IMR-90 (cell line): ENCODE data around the gene MR1. TPM values are rescaled to one million over a fixed set of nuclear protein-coding genes. Genes with fewer than 3 reads are reported as not detected.

Source experiments
- ATAC-seq: fragments of 200-7000 bp; cut with Tn5 transposase; 2 replicates; pipeline ENCODE4 v1.9.1; 2020; ENCODE audit warnings: low read depth, mild to moderate bottlenecking, moderate library complexity
- BruUV-seq: library from RNA; stranded (reverse); fragments of 400-500 nt; replicated peaks from 2 replicates; lab custom pipeline; 2021; lab: Mats Ljungman, UMichigan
- CTCF ChIA-PET: fragments of 300-600 bp; formaldehyde crosslinking; extraction: SDS; loops from one replicate; lab custom pipeline; 2021; ENCODE audit warnings: antibody characterized with exemption; lab: Yijun Ruan, JAX
- POLR2A ChIA-PET: fragments of 300-600 bp; sonication (Branson Sonifier 250); formaldehyde crosslinking; loops from one replicate; lab custom pipeline; 2022; ENCODE audit warnings: antibody characterized with exemption; ENCODE audit not compliant: unreplicated experiment; lab: Charles Lee
- DNase-seq: peaks from one replicate; pipeline ENCODE4 v3.0.0; 2013
- H2AFZ ChIP-seq: replicated peaks from 2 replicates; pipeline ENCODE3; 2013; ENCODE audit warnings: low read length, mild to moderate bottlenecking; ENCODE audit not compliant: poor library complexity
- H2AK5ac ChIP-seq: 2 replicates; pipeline ENCODE4 v1.6.1; 2013; ENCODE audit warnings: low read depth, low read length, inconsistent platforms
- H2AK9ac ChIP-seq: replicated peaks from 2 replicates; pipeline ENCODE3; 2013; ENCODE audit warnings: mild to moderate bottlenecking, low read depth, low read length, moderate library complexity; ENCODE audit not compliant: poor library complexity
- H2BK120ac ChIP-seq: 2 replicates; pipeline ENCODE4 v1.6.1; 2013; ENCODE audit warnings: low read depth, low read length, inconsistent platforms
- H2BK15ac ChIP-seq: 3 replicates; pipeline ENCODE4 v1.6.1; 2013; ENCODE audit warnings: low read depth, low read length, inconsistent platforms
- H2BK20ac ChIP-seq: 2 replicates; pipeline ENCODE4 v1.6.1; 2013; ENCODE audit warnings: low read depth, mild to moderate bottlenecking, inconsistent platforms, low read length, moderate library complexity
- H2BK5ac ChIP-seq: 2 replicates; pipeline ENCODE4 v1.6.1; 2013; ENCODE audit warnings: mild to moderate bottlenecking, low read depth, low read length, inconsistent platforms; ENCODE audit not compliant: poor library complexity, severe bottlenecking
- H3K14ac ChIP-seq: replicated peaks from 2 replicates; pipeline ENCODE4 v1.6.1; 2013; ENCODE audit warnings: low read depth, low read length, inconsistent platforms
- H3K18ac ChIP-seq: 2 replicates; pipeline ENCODE4 v1.6.1; 2013; ENCODE audit warnings: low read depth, low read length, control low read depth
- H3K23ac ChIP-seq: 2 replicates; pipeline ENCODE4 v1.6.1; 2013; ENCODE audit warnings: low read depth, low read length, inconsistent platforms
- H3K27ac ChIP-seq: 2 replicates; pipeline ENCODE4 v1.5.1; 2013; ENCODE audit warnings: mild to moderate bottlenecking, control low read depth, low read length; ENCODE audit not compliant: insufficient read depth
- H3K27me3 ChIP-seq: 2 replicates; pipeline ENCODE4 v1.6.1; 2013; ENCODE audit warnings: low read length; ENCODE audit not compliant: control insufficient read depth, insufficient read depth
- H3K36me3 ChIP-seq: 2 replicates; pipeline ENCODE4 v1.6.1; 2013; ENCODE audit warnings: low read length, mixed read lengths; ENCODE audit not compliant: control insufficient read depth, insufficient read depth
- H3K4ac ChIP-seq: 2 replicates; pipeline ENCODE4 v1.6.1; 2013; ENCODE audit warnings: low read depth, low read length, inconsistent platforms
- H3K4me1 ChIP-seq: 2 replicates; pipeline ENCODE4 v1.6.1; 2013; ENCODE audit warnings: low read length, mixed read lengths; ENCODE audit not compliant: control insufficient read depth, insufficient read depth
- H3K4me2 ChIP-seq: 2 replicates; pipeline ENCODE4 v1.6.1; 2013; ENCODE audit warnings: low read depth, mild to moderate bottlenecking, control low read depth, low read length, moderate library complexity
- H3K4me3 ChIP-seq: 2 replicates; pipeline ENCODE4 v1.5.1; 2013; ENCODE audit warnings: low read depth, mild to moderate bottlenecking, control low read depth, low read length, moderate library complexity; ENCODE audit not compliant: insufficient read depth
- H3K56ac ChIP-seq: 2 replicates; pipeline ENCODE4 v1.6.1; 2013; ENCODE audit warnings: low read length, inconsistent platforms; ENCODE audit not compliant: insufficient read depth; ENCODE audit errors: extremely low read depth
- H3K79me1 ChIP-seq, 2 experiments: 2 replicates each; pipeline ENCODE4 v1.6.1; 2013; ENCODE audit warnings: low read length in 2 of 2, inconsistent platforms in 1 of 2, low read depth in 1 of 2
- H3K9ac ChIP-seq: 2 replicates; pipeline ENCODE4 v1.6.1; 2013; ENCODE audit warnings: low read depth, low read length, control low read depth
- H3K9me1 ChIP-seq: 2 replicates; pipeline ENCODE4 v1.6.1; 2013; ENCODE audit warnings: low read length, inconsistent platforms; ENCODE audit not compliant: insufficient read depth
- H3K9me3 ChIP-seq: 2 replicates; pipeline ENCODE4 v1.6.1; 2013; ENCODE audit warnings: low read length; ENCODE audit not compliant: control insufficient read depth, insufficient read depth
- H4K20me1 ChIP-seq: 2 replicates; pipeline ENCODE4 v1.6.1; 2013; ENCODE audit warnings: low read length, inconsistent platforms; ENCODE audit not compliant: insufficient read depth
- H4K5ac ChIP-seq: 2 replicates; pipeline ENCODE4 v1.6.1; 2013; ENCODE audit warnings: mild to moderate bottlenecking, low read depth, low read length, control low read depth
- H4K8ac ChIP-seq, 2 experiments: 2 replicates each; pipeline ENCODE4 v1.6.1; 2013; ENCODE audit warnings: low read depth in 2 of 2, low read length in 2 of 2, control low read depth in 1 of 2, inconsistent platforms in 1 of 2
- H4K91ac ChIP-seq: 2 replicates; pipeline ENCODE4 v1.6.1; 2013; ENCODE audit warnings: low read depth, low read length, inconsistent platforms; ENCODE audit not compliant: insufficient read depth
- CHD1 ChIP-seq: IDR thresholded peaks from 2 replicates; pipeline ENCODE4 v1.6.1; 2012; ENCODE audit warnings: low read depth, low read length, improper control_type of control experiment
- FOS ChIP-seq: fragments of 150-350 bp; IDR thresholded peaks from 2 replicates; pipeline ENCODE4 v1.6.1; 2016; ENCODE audit warnings: low read depth, low read length
- MAFK ChIP-seq: IDR thresholded peaks from 2 replicates; pipeline ENCODE4 v1.6.1; 2012; ENCODE audit warnings: low read depth, low read length, improper control_type of control experiment
- MXI1 ChIP-seq: IDR thresholded peaks from 2 replicates; pipeline ENCODE4 v1.6.1; 2012; ENCODE audit warnings: low read depth, mild to moderate bottlenecking, low read length, moderate library complexity, borderline replicate concordance
- POLR2A ChIP-seq: IDR thresholded peaks from 2 replicates; pipeline ENCODE4 v1.6.1; 2012; ENCODE audit warnings: mild to moderate bottlenecking, low read depth, low read length
- RAD21 ChIP-seq: IDR thresholded peaks from 2 replicates; pipeline ENCODE4 v1.6.1; 2012; ENCODE audit warnings: low read length, improper control_type of control experiment
- SMC3 ChIP-seq: fragments of 150-350 bp; IDR thresholded peaks from 2 replicates; pipeline ENCODE4 v1.6.1; 2016; ENCODE audit warnings: low read depth, mild to moderate bottlenecking, antibody characterized with exemption, low read length, moderate library complexity
- WGBS, 2 experiments: methylation state at CpG; one replicate each; pipeline versions ENCODE4 v1.1.5 to v1.1.7; 2013; ENCODE audit warnings: missing lambda C conversion rate in 2 of 2; ENCODE audit not compliant: insufficient read length in 1 of 2; ENCODE audit errors: extremely low coverage in 2 of 2; 5-methylcytosine and 5-hydroxymethylcytosine counted together
- dilution Hi-C: fragments of 300-500 bp; cut with HindIII; formaldehyde crosslinking; loops from one replicate; pipeline ENCODE4 v1.14.3; 2018; ENCODE audit warnings: low sequenced_read_pairs; ENCODE audit not compliant: unreplicated experiment
- in situ Hi-C: fragments of 300-500 bp; cut with MboI; formaldehyde crosslinking; loops from 3 replicates; pipeline ENCODE4 v1.14.3; 2019; ENCODE audit warnings: low sequenced_read_pairs, inconsistent platforms, mixed read lengths
- intact Hi-C: fragments of 100-400 bp; cut with micrococcal nuclease; formaldehyde crosslinking; loops from 2 replicates; pipeline ENCODE4 v1.10.0; 2022
- polyA plus RNA-seq, 3 experiments: library from polyadenylated mRNA; depleted of rRNA; stranded (reverse); fragments of >200 nt; gene quantifications; 2 replicates each; pipeline ENCODE4 v1.2.3, GENCODE V29; 2012; ENCODE audit warnings: low replicate concordance in 1 of 3
- total RNA-seq: library from RNA; depleted of rRNA; stranded (reverse); fragments of >200 nt; gene quantifications from 2 replicates; pipeline ENCODE4 v1.2.3, GENCODE V29; 2012
- TF ChIP-seq, protein P1 (sequence below): conservative IDR thresholded peaks from 2 replicates; pipeline ENCODE4 v1.5.1; 2012; ENCODE audit warnings: mild to moderate bottlenecking, low read depth, low read length, improper control_type of control experiment

The MR1 gene
- total and polyA plus RNA-seq, 2 of the 4 experiments (the other 2 are of a cell fraction): 6.0 to 6.1 TPM

DNA sequence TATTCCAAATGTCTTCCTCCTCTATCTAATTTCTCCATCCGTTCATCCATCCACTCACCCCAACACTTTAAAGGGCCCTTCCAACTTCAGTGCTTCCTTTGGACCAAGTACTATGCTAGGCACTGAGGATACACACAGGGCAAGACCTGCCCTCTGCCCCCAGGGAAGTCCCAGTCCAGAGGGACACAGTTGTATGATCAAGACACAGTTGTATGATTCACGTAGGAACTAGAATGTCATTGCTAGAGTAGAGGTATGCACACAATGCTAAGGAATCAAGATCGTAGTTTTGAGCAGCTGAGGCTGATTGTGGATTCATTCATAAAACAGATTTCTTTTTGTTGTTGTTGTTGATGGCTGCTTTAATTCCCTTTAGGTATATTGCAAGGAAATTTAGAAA lies 43.1 kb downstream of the MR1 start:
- Histone ChIP-seq H3K4ac (peak overlapping the region; percentile 99), H2BK15ac (peak overlapping the region; percentile 83), H4K20me1 (no peaks in the 10 kb centered on the region), H3K27me3 (no peaks in the 10 kb centered on the region), H2AK5ac (peak overlapping the region; percentile 79), H2BK20ac (peak overlapping the region; percentile 99), H2AK9ac (no peak overlapping the region), H3K36me3 (no peaks in the 10 kb centered on the region), H3K4me3 (no peak overlapping the region), H4K8ac (peak overlapping the region; percentile 75 to 98), H3K9me1 (peaks cover 10% of the 10 kb centered on the region), H3K23ac (peak overlapping the region; percentile 47), H3K79me1 (peaks cover 0 to 7% of the 10 kb centered on the region in 2 experiments; a peak in 2 of 4 replicates), H4K91ac (peak overlapping the region; percentile 98), H3K27ac (no peak overlapping the region), H3K18ac (peak overlapping the region; percentile 40; the same call in 1 of the 2 replicates), H3K4me2 (no peak overlapping the region), H3K9me3 (no peaks in the 10 kb centered on the region), H3K9ac (no peak overlapping the region), H2BK5ac (peak overlapping the region; percentile 95), H3K14ac (peak overlapping the region; percentile 92), H2BK120ac (peak overlapping the region; percentile 99), H3K56ac (no peak overlapping the region; the same call in 1 of the 2 replicates), H2AFZ (peak overlapping the region; percentile 25), H3K4me1 (peaks cover 12% of the 10 kb centered on the region), H4K5ac (peak overlapping the region; percentile 26; the same call in 1 of the 2 replicates)
- intact Hi-C loops (no loop called here), in situ Hi-C loops (no loop called here), dilution Hi-C loops (no loop called here)
- BruUV-seq: no TSS peak
- ChIA-PET POLR2A (no interaction called here), CTCF (no interaction called here)
- WGBS, 2 experiments: no CpG with 5 or more reads among the region's 3 CpGs
- ATAC-seq (no peak), DNase-seq (no peak)
- TF ChIP-seq SMC3 (no peak), MAFK (no peak), POLR2A (no peak), FOS (no peak), MXI1 (no peak), RAD21 (no peak), CHD1 (no peak)
- TF ChIP-seq, protein P1, sequence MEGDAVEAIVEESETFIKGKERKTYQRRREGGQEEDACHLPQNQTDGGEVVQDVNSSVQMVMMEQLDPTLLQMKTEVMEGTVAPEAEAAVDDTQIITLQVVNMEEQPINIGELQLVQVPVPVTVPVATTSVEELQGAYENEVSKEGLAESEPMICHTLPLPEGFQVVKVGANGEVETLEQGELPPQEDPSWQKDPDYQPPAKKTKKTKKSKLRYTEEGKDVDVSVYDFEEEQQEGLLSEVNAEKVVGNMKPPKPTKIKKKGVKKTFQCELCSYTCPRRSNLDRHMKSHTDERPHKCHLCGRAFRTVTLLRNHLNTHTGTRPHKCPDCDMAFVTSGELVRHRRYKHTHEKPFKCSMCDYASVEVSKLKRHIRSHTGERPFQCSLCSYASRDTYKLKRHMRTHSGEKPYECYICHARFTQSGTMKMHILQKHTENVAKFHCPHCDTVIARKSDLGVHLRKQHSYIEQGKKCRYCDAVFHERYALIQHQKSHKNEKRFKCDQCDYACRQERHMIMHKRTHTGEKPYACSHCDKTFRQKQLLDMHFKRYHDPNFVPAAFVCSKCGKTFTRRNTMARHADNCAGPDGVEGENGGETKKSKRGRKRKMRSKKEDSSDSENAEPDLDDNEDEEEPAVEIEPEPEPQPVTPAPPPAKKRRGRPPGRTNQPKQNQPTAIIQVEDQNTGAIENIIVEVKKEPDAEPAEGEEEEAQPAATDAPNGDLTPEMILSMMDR: no peak
